Chondrocyte (in vitro differentiated cells): ENCODE results near the gene ATP13A3. TPM values are rescaled to one million over a fixed set of nuclear protein-coding genes. Genes with fewer than 3 reads are reported as not detected.

ENCODE experiments used
- DNase-seq: peaks from one replicate; pipeline ENCODE4 v3.0.0; 2021; ENCODE audit warnings: mixed read lengths, low spot score
- H3K27ac Mint-ChIP-seq: one replicate; pipeline ENCODE4 v1.8.0; 2021; ENCODE audit warnings: mild to moderate bottlenecking, moderate library complexity, mixed read lengths; ENCODE audit not compliant: unreplicated experiment
- H3K27me3 Mint-ChIP-seq: 2 replicates; pipeline ENCODE4 v1.8.0; 2021; ENCODE audit warnings: low read depth, mixed read lengths
- H3K36me3 Mint-ChIP-seq: 2 replicates; pipeline ENCODE4 v1.8.0; 2021; ENCODE audit warnings: low read depth, mixed read lengths
- H3K4me1 Mint-ChIP-seq: 2 replicates; pipeline ENCODE4 v1.8.0; 2021; ENCODE audit warnings: low read depth, mild to moderate bottlenecking, mixed read lengths
- H3K4me3 Mint-ChIP-seq: one replicate; pipeline ENCODE4 v1.8.0; 2021; ENCODE audit warnings: mild to moderate bottlenecking, moderate library complexity, mixed read lengths; ENCODE audit not compliant: unreplicated experiment
- H3K9me3 Mint-ChIP-seq: 2 replicates; pipeline ENCODE4 v1.8.0; 2021; ENCODE audit warnings: low read depth, mixed read lengths
- CTCF ChIP-seq: fragments of 200-600 bp; sonication (generic); IDR thresholded peaks from 2 replicates; pipeline ENCODE4 v1.5.0; 2021; ENCODE audit warnings: antibody characterized with exemption, mild to moderate bottlenecking, moderate library complexity
- total RNA-seq: library from RNA; stranded (reverse); gene quantifications from 3 replicates; pipeline ENCODE4 v1.2.1, GENCODE V29; 2021

The ATP13A3 gene
- total RNA-seq, 1 donor from 2014 or later = 87.7 TPM

- TF ChIP-seq CTCF = no peak
- Mint-ChIP-seq H3K36me3 (no peaks in the 10 kb centered on the region), H3K4me1 (peaks cover 37% of the 10 kb centered on the region), H3K27me3 (peaks cover 21% of the 10 kb centered on the region), H3K4me3 (no peak overlapping the region), H3K9me3 (no peaks in the 10 kb centered on the region), H3K27ac (no peak overlapping the region)
- peak; percentile 80 for DNase-seq
Observed at GRCh38 chr3:194367992-194368841, 118.6 kb downstream of the ATP13A3 start.

GRCh38 chr3:194365978-194366490 is 120.8 kb downstream of the ATP13A3 start:
- H3K4me1 Mint-ChIP-seq = peaks cover 37% of the 10 kb centered on the region
- DNase-seq = no peak
- no peaks in the 10 kb centered on the region for H3K36me3 Mint-ChIP-seq
- no peak for TF ChIP-seq CTCF
- no peaks in the 10 kb centered on the region for H3K9me3 Mint-ChIP-seq
- H3K27me3 Mint-ChIP-seq = peaks cover 24% of the 10 kb centered on the region
- no peak overlapping the region for H3K4me3 Mint-ChIP-seq
- no peak overlapping the region for H3K27ac Mint-ChIP-seq

GRCh38 chr3:194365526-194365925 is 121.3 kb downstream of the ATP13A3 start:
- H3K27me3 Mint-ChIP-seq = peaks cover 21% of the 10 kb centered on the region
- no peaks in the 10 kb centered on the region for H3K36me3 Mint-ChIP-seq
- no peak for DNase-seq
- TF ChIP-seq CTCF = no peak
- peaks cover 37% of the 10 kb centered on the region for H3K4me1 Mint-ChIP-seq
- no peaks in the 10 kb centered on the region for H3K9me3 Mint-ChIP-seq
- H3K27ac Mint-ChIP-seq = no peak overlapping the region
- no peak overlapping the region for H3K4me3 Mint-ChIP-seq

GRCh38 chr3:194364652-194365434 is 122.0 kb downstream of the ATP13A3 start:
- no peak overlapping the region for H3K4me3 Mint-ChIP-seq
- TF ChIP-seq CTCF = no peak
- no peaks in the 10 kb centered on the region for H3K9me3 Mint-ChIP-seq
- H3K27me3 Mint-ChIP-seq = peaks cover 21% of the 10 kb centered on the region
- no peaks in the 10 kb centered on the region for H3K36me3 Mint-ChIP-seq
- H3K27ac Mint-ChIP-seq = peak overlapping the region; percentile 45
- no peak for DNase-seq
- peaks cover 35% of the 10 kb centered on the region for H3K4me1 Mint-ChIP-seq

DNA sequence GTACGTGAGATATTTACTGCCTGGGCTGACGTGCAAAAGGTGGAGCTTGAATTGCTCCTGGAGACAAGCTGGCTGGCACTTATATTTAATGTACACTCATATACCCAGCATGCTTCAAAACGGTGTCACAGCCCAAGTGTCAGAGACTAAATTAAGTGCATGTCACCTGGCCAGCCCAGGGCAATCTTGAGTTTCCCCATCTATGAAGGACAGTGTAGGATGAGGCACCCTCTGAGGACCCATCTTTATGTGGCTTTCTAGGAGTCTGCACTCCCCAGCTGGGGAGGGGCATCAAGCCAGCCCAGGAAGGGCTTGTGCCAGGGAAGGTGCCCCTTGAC is 122.5 kb downstream of the ATP13A3 start:
- no peak overlapping the region for H3K4me3 Mint-ChIP-seq
- H3K27me3 Mint-ChIP-seq = peaks cover 22% of the 10 kb centered on the region
- H3K4me1 Mint-ChIP-seq = peaks cover 30% of the 10 kb centered on the region
- no peaks in the 10 kb centered on the region for H3K9me3 Mint-ChIP-seq
- TF ChIP-seq CTCF = no peak
- no peak for DNase-seq
- no peaks in the 10 kb centered on the region for H3K36me3 Mint-ChIP-seq
- H3K27ac Mint-ChIP-seq = peak overlapping the region; percentile 45
